Loucy (cell line): ENCODE data around the gene PPP4C.
A peak's percentile ranks its signal among the peaks of the same experiment; 100 is the strongest.

Source experiments
- H2AFZ ChIP-seq: fragments of 200-600 bp; sonication (generic); 2 replicates; pipeline ENCODE4 v1.6.0; 2016; ENCODE audit warnings: antibody characterized with exemption, mild to moderate bottlenecking, low read length, moderate library complexity
- H3F3A ChIP-seq: fragments of 200-600 bp; 2 replicates; pipeline ENCODE4 v1.6.0; 2016; ENCODE audit warnings: antibody characterized with exemption, low read depth, mild to moderate bottlenecking
- H3K27me3 ChIP-seq: fragments of 200-600 bp; sonication (generic); 2 replicates; pipeline ENCODE4 v1.6.1; 2014; ENCODE audit warnings: low read length, mild to moderate bottlenecking; ENCODE audit not compliant: insufficient read depth, poor library complexity, severe bottlenecking
- H3K36me3 ChIP-seq: fragments of 200-600 bp; sonication (generic); 2 replicates; pipeline ENCODE4 v1.6.1; 2016; ENCODE audit warnings: low read length; ENCODE audit not compliant: insufficient read depth
- H3K4me1 ChIP-seq: fragments of 200-600 bp; sonication (generic); 2 replicates; pipeline ENCODE4 v1.5.1; 2014; ENCODE audit warnings: low read length, mild to moderate bottlenecking; ENCODE audit not compliant: insufficient read depth, poor library complexity, severe bottlenecking
- H3K4me2 ChIP-seq: fragments of 200-600 bp; sonication (generic); 2 replicates; pipeline ENCODE4 v1.6.0; 2014; ENCODE audit warnings: antibody characterized with exemption, low read length, low read depth, mild to moderate bottlenecking; ENCODE audit not compliant: poor library complexity, severe bottlenecking
- H3K4me3 ChIP-seq: fragments of 200-600 bp; sonication (generic); 2 replicates; pipeline ENCODE4 v1.5.1; 2014; ENCODE audit warnings: low read length, mild to moderate bottlenecking, mixed read lengths; ENCODE audit not compliant: poor library complexity, severe bottlenecking
- H3K79me2 ChIP-seq: fragments of 200-600 bp; sonication (generic); 2 replicates; pipeline ENCODE4 v1.6.1; 2014; ENCODE audit warnings: low read length; ENCODE audit not compliant: insufficient read depth
- H3K9ac ChIP-seq: fragments of 200-600 bp; sonication (generic); 2 replicates; pipeline ENCODE4 v1.6.0; 2014; ENCODE audit warnings: mild to moderate bottlenecking, low read depth, low read length, moderate library complexity; ENCODE audit not compliant: poor library complexity, severe bottlenecking
- H3K9me2 ChIP-seq: fragments of 200-600 bp; sonication (generic); replicated peaks from 2 replicates; pipeline ENCODE4 v1.6.1; 2016; ENCODE audit warnings: low read depth, low read length, mixed read lengths
- H3K9me3 ChIP-seq: fragments of 200-600 bp; sonication (generic); 2 replicates; pipeline ENCODE4 v1.6.1; 2014; ENCODE audit warnings: mild to moderate bottlenecking, antibody characterized with exemption, low read length, low read depth; ENCODE audit not compliant: insufficient read depth
- H4K20me1 ChIP-seq: fragments of 200-600 bp; sonication (generic); 2 replicates; pipeline ENCODE4 v1.6.0; 2014; ENCODE audit warnings: antibody characterized with exemption, low read length, mild to moderate bottlenecking; ENCODE audit not compliant: insufficient read depth, poor library complexity, severe bottlenecking
- EZH2phosphoT487 ChIP-seq: fragments of 200-600 bp; IDR thresholded peaks from 2 replicates; pipeline ENCODE4 v1.6.1; 2018; ENCODE audit warnings: antibody characterized with exemption, mild to moderate bottlenecking, moderate library complexity, borderline replicate concordance
- TF ChIP-seq, protein P1 (sequence below): fragments of 200-600 bp; sonication (generic); conservative IDR thresholded peaks from 2 replicates; pipeline ENCODE4 v1.5.1; 2014; ENCODE audit warnings: mild to moderate bottlenecking, antibody characterized with exemption, low read length

PPP4C gene

DNA sequence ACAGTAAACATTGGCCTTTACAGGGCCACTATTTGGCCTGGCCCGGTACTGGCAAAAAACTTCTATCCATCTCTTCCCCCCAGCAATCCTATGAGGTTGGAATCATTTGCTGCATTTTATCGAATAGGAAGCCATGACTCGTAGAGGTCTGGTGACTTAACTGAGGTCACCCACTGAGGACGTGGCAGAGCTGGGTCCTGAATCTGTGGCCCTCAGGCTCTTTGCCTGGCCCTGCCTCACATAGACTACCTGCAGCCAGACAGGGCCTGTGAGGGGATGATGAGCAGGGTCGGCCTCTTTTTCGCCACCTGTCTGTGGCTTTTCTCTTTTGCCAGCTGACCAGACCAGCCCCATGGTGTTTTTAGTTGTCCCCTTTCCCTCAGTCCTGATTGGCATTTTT is 1.9 kb downstream of the PPP4C start:
- Histone ChIP-seq H3K9me3 (no peaks in the 10 kb centered on the region), H3K9me2 (no peaks in the 10 kb centered on the region), H3F3A (peaks cover 6% of the 10 kb centered on the region; the same call in 1 of the 2 replicates), H3K9ac (peak overlapping the region; percentile 95), H3K4me2 (peak overlapping the region; percentile 97), H4K20me1 (peaks cover 28% of the 10 kb centered on the region), H3K27me3 (peaks cover 5% of the 10 kb centered on the region), H3K4me1 (peaks cover 28% of the 10 kb centered on the region), H3K4me3 (peak overlapping the region; percentile 99), H3K79me2 (peaks cover 71% of the 10 kb centered on the region), H3K36me3 (peaks cover 23% of the 10 kb centered on the region; the same call in 1 of the 2 replicates), H2AFZ (no peak overlapping the region)
- TF ChIP-seq, protein P1, sequence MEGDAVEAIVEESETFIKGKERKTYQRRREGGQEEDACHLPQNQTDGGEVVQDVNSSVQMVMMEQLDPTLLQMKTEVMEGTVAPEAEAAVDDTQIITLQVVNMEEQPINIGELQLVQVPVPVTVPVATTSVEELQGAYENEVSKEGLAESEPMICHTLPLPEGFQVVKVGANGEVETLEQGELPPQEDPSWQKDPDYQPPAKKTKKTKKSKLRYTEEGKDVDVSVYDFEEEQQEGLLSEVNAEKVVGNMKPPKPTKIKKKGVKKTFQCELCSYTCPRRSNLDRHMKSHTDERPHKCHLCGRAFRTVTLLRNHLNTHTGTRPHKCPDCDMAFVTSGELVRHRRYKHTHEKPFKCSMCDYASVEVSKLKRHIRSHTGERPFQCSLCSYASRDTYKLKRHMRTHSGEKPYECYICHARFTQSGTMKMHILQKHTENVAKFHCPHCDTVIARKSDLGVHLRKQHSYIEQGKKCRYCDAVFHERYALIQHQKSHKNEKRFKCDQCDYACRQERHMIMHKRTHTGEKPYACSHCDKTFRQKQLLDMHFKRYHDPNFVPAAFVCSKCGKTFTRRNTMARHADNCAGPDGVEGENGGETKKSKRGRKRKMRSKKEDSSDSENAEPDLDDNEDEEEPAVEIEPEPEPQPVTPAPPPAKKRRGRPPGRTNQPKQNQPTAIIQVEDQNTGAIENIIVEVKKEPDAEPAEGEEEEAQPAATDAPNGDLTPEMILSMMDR, result no peak
- no peak for TF ChIP-seq EZH2phosphoT487

DNA sequence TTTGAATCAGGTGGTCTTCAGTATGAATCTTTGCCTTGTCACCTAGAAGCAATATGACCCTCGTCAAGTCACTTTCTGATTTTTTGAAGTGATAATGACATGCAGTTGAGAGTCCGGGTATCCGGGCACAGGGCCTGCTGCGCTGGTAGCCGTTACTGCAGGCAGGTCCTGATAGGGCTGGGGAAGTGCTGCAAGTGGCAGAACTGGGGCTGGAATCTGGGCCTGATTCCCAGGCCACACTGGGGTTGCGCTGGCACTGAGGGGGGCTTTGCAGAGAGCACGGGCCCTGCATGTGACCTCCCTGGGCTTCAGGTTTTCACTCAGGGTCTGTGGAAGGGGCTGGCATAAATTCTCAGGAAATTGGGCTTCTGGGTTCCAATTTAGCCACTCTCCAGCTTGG is 3.0 kb downstream of the PPP4C start:
- Histone ChIP-seq H3K9ac (peak overlapping the region; percentile 95), H3K27me3 (peaks cover 5% of the 10 kb centered on the region), H4K20me1 (peaks cover 28% of the 10 kb centered on the region), H3K4me1 (peaks cover 28% of the 10 kb centered on the region), H2AFZ (no peak overlapping the region), H3K9me2 (no peaks in the 10 kb centered on the region), H3K79me2 (peaks cover 71% of the 10 kb centered on the region), H3K4me2 (peak overlapping the region; percentile 97), H3K9me3 (no peaks in the 10 kb centered on the region), H3F3A (peaks cover 6% of the 10 kb centered on the region; the same call in 1 of the 2 replicates), H3K36me3 (peaks cover 34% of the 10 kb centered on the region; the same call in 1 of the 2 replicates), H3K4me3 (peak overlapping the region; percentile 99)
- TF ChIP-seq, protein P1, result no peak
- no peak for TF ChIP-seq EZH2phosphoT487

DNA sequence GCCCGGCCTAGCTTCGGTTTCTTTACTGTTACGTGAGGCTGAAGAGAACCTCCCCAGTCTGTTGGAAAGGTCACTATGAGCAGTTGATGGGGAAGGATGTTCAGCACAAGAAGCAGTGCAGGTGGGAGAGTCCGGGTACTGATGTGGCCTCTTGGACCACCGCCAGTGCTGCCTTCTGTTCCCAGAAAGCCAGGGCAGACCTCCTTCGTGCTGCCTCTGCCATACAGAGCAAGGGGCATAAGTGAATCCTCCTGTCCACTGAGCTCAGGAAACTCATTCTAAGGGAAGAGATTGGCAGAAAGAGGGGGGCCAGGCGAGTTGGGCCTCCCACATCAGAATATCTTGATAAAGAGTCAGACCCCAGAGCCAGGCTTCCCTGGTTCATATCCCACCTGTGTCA is 3.7 kb downstream of the PPP4C start:
- Histone ChIP-seq H3K9me3 (no peaks in the 10 kb centered on the region), H3F3A (peaks cover 6% of the 10 kb centered on the region; the same call in 1 of the 2 replicates), H3K4me2 (peak overlapping the region; percentile 97), H3K4me3 (no peak overlapping the region), H3K79me2 (peaks cover 71% of the 10 kb centered on the region), H3K4me1 (peaks cover 28% of the 10 kb centered on the region), H3K36me3 (peaks cover 41% of the 10 kb centered on the region; the same call in 1 of the 2 replicates), H3K27me3 (peaks cover 5% of the 10 kb centered on the region), H3K9ac (no peak overlapping the region), H2AFZ (no peak overlapping the region), H4K20me1 (peaks cover 28% of the 10 kb centered on the region), H3K9me2 (no peaks in the 10 kb centered on the region)
- TF ChIP-seq EZH2phosphoT487, result no peak
- TF ChIP-seq, protein P1, result no peak
